ENCODE measurements around the gene STK35.

DNA sequence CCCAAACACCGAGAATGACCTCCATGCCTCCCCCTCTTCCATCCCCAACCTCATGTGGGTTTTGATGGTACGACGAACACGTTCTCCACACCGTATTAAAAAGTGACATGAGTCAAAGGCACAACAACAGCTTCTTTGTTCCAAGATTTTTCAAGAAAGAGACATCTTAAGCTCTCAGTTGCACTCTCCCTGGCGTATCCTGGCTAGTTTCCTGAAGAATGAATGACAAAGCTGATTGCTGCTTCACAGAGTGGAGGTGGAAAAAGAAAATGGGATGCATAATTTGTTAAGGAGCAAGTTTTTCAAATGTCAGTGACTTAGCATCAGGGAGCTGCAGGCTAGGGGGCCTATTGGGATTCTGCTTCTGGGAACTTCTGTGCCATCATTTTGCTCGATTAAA lies 95.5 kb downstream of the STK35 start:
- TF ChIP-seq, protein P1, sequence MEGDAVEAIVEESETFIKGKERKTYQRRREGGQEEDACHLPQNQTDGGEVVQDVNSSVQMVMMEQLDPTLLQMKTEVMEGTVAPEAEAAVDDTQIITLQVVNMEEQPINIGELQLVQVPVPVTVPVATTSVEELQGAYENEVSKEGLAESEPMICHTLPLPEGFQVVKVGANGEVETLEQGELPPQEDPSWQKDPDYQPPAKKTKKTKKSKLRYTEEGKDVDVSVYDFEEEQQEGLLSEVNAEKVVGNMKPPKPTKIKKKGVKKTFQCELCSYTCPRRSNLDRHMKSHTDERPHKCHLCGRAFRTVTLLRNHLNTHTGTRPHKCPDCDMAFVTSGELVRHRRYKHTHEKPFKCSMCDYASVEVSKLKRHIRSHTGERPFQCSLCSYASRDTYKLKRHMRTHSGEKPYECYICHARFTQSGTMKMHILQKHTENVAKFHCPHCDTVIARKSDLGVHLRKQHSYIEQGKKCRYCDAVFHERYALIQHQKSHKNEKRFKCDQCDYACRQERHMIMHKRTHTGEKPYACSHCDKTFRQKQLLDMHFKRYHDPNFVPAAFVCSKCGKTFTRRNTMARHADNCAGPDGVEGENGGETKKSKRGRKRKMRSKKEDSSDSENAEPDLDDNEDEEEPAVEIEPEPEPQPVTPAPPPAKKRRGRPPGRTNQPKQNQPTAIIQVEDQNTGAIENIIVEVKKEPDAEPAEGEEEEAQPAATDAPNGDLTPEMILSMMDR (IDR thresholded peaks at IDR 0.05), result no peak
- no peak for TF ChIP-seq ZFX (IDR thresholded peaks at IDR 0.05; ENCODE audit: borderline replicate concordance)
